Myocyte (in vitro differentiated cells): Measurements from ENCODE around the gene AMPD2. TPM values are rescaled to one million over a fixed set of nuclear protein-coding genes. Genes with fewer than 3 reads are reported as not detected.
A peak's percentile ranks its signal among the peaks of the same experiment; 100 is the strongest.

Source experiments
- DNase-seq: peaks from one replicate; pipeline ENCODE4 v3.0.0-alpha.2; 2012; ENCODE audit warnings: low read depth
- polyA plus RNA-seq: library from polyadenylated mRNA; unstranded; fragments of >200 nt; gene quantifications from one replicate; pipeline ENCODE4 v1.2.1, GENCODE V29; 2012; ENCODE audit warnings: missing spikeins
- total RNA-seq: library from RNA; depleted of rRNA; stranded (reverse); fragments of >200 nt; gene quantifications from 2 replicates; pipeline ENCODE4 v1.2.3, GENCODE V29; 2014

AMPD2 gene
- total RNA-seq = 54.9 and 60.4 TPM in 2 replicates
- 74.7 TPM for polyA plus RNA-seq

GRCh38 chr1:109619576-109620400 lies at the start of gene AMPD2, which contains the start of gene GNAT2:
Gene AMPD2 (plus strand): TSS chr1:109619837. CDS start chr1:109621176, 1,339 bp downstream.
Gene GNAT2 (minus strand): TSS chr1:109619616. CDS start chr1:109612870, 6,746 bp downstream.
- DNase-seq = peak; percentile 82

- no peak for DNase-seq
These were observed 49.2 kb upstream of the AMPD2 start for GRCh38 chr1:109570414-109570813.

GRCh38 chr1:109573785-109574184 lies 45.9 kb upstream of the AMPD2 start:
- DNase-seq = no peak

GRCh38 chr1:109578947-109579443 lies 40.6 kb upstream of the AMPD2 start:
- DNase-seq = peak; percentile 45

- DNase-seq = peak; percentile 86
These were observed 40.1 kb upstream of the AMPD2 start for GRCh38 chr1:109579491-109579890.

- DNase-seq = no peak
These were observed 37.6 kb upstream of the AMPD2 start for GRCh38 chr1:109582021-109582420.

- no peak for DNase-seq
These were observed 34.9 kb upstream of the AMPD2 start for GRCh38 chr1:109584766-109585165.

GRCh38 chr1:109586055-109586454 lies 33.6 kb upstream of the AMPD2 start:
- DNase-seq = no peak

GRCh38 chr1:109589177-109589576 lies 30.5 kb upstream of the AMPD2 start:
- DNase-seq = no peak

- no peak for DNase-seq
These were observed 30.0 kb upstream of the AMPD2 start for GRCh38 chr1:109589679-109590078.

GRCh38 chr1:109592916-109593315 lies 26.7 kb upstream of the AMPD2 start:
- no peak for DNase-seq

- no peak for DNase-seq
These were observed 24.1 kb upstream of the AMPD2 start for GRCh38 chr1:109595531-109595930.

- DNase-seq = no peak
These were observed 21.5 kb upstream of the AMPD2 start for GRCh38 chr1:109598156-109598555.

GRCh38 chr1:109598655-109599054 lies 21.0 kb upstream of the AMPD2 start:
- DNase-seq = no peak

- no peak for DNase-seq
These were observed 16.4 kb upstream of the AMPD2 start for GRCh38 chr1:109603229-109603628.

GRCh38 chr1:109605381-109605780 lies 14.3 kb upstream of the AMPD2 start:
- DNase-seq = no peak

- no peak for DNase-seq
These were observed 9.8 kb upstream of the AMPD2 start for GRCh38 chr1:109609881-109610280.

GRCh38 chr1:109610609-109611307 lies 8.9 kb upstream of the AMPD2 start:
- DNase-seq = peak; percentile 41

- DNase-seq = no peak
These were observed 8.2 kb upstream of the AMPD2 start for GRCh38 chr1:109611308-109611990.

GRCh38 chr1:109613361-109614147 lies 6.1 kb upstream of the AMPD2 start:
- DNase-seq = no peak

GRCh38 chr1:109615879-109616278 lies 3.8 kb upstream of the AMPD2 start:
- DNase-seq = no peak
